ENCODE measurements around the gene ATOH8. TPM values are rescaled to one million over a fixed set of nuclear protein-coding genes. Genes with fewer than 3 reads are reported as not detected.
A peak's percentile ranks its signal among the peaks of the same experiment; 100 is the strongest.

ATOH8 gene
- polyA plus RNA-seq, 1 donor (not counting 4 experiments of a cell fraction or from before 2014, with no cell fraction given), result not detected

DNA sequence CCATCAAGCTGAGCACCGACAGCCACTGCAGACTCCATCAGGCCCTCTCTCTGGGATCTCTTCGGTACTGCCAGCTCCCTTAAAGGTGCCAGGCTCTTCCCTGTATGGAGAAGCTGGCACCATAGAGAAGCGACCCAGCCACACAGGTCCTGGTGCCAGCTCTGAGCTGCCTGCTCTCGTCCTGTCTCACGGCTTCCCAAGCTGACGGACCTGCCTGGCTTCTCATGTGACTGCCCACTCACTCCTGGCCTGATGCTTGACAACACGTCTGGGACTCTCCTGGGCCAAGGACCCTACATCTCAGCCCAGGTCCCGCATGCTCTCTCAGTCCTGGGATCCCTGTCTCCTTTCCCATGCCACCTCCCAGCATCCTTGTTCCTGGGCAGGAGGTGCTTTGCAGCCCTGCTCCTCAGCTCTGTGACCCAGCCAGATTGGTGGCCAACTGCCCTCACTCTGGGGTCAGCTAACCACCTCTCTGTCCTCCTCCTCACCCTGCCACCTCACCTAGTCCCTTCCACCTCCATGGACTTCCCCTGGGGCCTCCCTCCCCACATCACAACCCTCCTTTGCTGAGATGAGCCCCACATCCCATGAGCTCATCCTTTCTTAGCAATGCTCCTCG is 12.5 kb upstream of the ATOH8 start:
- no peak for FAIRE-seq
- dilution Hi-C loops (cut with MboI; ENCODE audit: extremely low pct_ligation_motif_present, low sequenced_read_pairs), result no loop called here
- H3K9me3 ChIP-seq (ENCODE audit: control insufficient read depth, low read depth, low read length), result no peaks in the 10 kb centered on the region
- TF ChIP-seq EZH2 (IDR thresholded peaks at IDR 0.05; ENCODE audit: low read length), result no peak
- TF ChIP-seq, protein P1, sequence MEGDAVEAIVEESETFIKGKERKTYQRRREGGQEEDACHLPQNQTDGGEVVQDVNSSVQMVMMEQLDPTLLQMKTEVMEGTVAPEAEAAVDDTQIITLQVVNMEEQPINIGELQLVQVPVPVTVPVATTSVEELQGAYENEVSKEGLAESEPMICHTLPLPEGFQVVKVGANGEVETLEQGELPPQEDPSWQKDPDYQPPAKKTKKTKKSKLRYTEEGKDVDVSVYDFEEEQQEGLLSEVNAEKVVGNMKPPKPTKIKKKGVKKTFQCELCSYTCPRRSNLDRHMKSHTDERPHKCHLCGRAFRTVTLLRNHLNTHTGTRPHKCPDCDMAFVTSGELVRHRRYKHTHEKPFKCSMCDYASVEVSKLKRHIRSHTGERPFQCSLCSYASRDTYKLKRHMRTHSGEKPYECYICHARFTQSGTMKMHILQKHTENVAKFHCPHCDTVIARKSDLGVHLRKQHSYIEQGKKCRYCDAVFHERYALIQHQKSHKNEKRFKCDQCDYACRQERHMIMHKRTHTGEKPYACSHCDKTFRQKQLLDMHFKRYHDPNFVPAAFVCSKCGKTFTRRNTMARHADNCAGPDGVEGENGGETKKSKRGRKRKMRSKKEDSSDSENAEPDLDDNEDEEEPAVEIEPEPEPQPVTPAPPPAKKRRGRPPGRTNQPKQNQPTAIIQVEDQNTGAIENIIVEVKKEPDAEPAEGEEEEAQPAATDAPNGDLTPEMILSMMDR (optimal IDR thresholded peaks at IDR 0.05 in 1 of 3, IDR thresholded peaks at IDR 0.05 in 1 of 3, conservative IDR thresholded peaks at IDR 0.05 in 1 of 3; ENCODE audit: extremely low read depth in 1 of 3, insufficient read depth in 2 of 3, low read length in 3 of 3), result no peak
- no peak overlapping the region for H3K9ac ChIP-seq (ENCODE audit: control insufficient read depth, extremely low read depth, insufficient read depth, low read length)
- H3K27me3 ChIP-seq (ENCODE audit: control insufficient read depth, extremely low read depth, insufficient read depth, low read length), result peaks cover 54% of the 10 kb centered on the region
- H3K79me2 ChIP-seq (ENCODE audit: control insufficient read depth, insufficient read depth, low read length), result no peaks in the 10 kb centered on the region
- no peaks in the 10 kb centered on the region for H3K9me1 ChIP-seq (ENCODE audit: control insufficient read depth, extremely low read depth, insufficient read depth, low read length)
- H2AFZ ChIP-seq (ENCODE audit: control insufficient read depth, low read length), result no peak overlapping the region
- no peak overlapping the region for H3K4me2 ChIP-seq (ENCODE audit: control insufficient read depth, extremely low read depth, insufficient read depth, low read depth, low read length)
- peaks cover 17% of the 10 kb centered on the region for H3K4me1 ChIP-seq (ENCODE audit: control insufficient read depth, extremely low read depth, insufficient read depth, low read length)
- H4K20me1 ChIP-seq (ENCODE audit: control insufficient read depth, extremely low read depth, insufficient read depth, low read length), result no peaks in the 10 kb centered on the region
- DNase-seq (ENCODE audit: low read depth, low spot score), result no peak
- no peak overlapping the region for H3K27ac ChIP-seq (ENCODE audit: control insufficient read depth, insufficient read depth, low read length)
- H3K4me3 ChIP-seq (ENCODE audit: control insufficient read depth in 2 of 3, extremely low read depth in 1 of 3, insufficient read depth in 2 of 3, low read depth in 1 of 3, low read length in 3 of 3), result no peak overlapping the region
- no peaks in the 10 kb centered on the region for H3K36me3 ChIP-seq (ENCODE audit: control insufficient read depth in 2 of 2, extremely low read depth in 1 of 2, insufficient read depth in 2 of 2, low read length in 2 of 2)

DNA sequence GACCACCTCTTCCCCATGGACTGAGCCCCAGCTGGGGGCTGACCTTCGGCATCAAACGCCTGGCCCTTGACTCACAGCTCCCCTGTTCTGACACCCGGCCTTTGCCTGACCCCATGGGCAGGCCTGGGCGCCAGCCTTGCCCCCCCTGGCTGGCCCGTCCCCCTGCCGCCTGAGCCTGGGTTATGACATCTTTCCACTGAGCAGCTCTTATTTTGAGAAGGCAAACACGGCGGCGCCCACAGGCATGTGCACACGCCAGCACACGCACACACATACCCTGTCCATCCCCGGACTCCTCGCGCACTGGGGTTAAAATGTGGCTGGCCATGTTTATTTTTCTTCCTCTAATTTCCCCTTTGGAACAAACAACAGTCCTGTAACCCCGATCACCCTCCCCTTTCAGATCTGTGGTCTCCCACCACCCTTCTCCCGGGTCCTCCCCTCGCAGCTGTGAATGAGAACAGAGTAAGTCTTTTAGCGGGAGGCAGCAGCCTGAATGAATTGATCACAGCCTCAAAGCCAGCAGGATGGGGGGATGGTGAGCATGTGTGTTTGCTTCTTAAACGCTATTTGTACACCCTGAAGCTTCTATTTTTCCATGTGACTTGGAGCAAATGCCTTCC is 11.8 kb upstream of the ATOH8 start:
- H3K9me1 ChIP-seq (ENCODE audit: control insufficient read depth, extremely low read depth, insufficient read depth, low read length), result no peaks in the 10 kb centered on the region
- H3K79me2 ChIP-seq (ENCODE audit: control insufficient read depth, insufficient read depth, low read length), result no peaks in the 10 kb centered on the region
- H3K4me2 ChIP-seq (ENCODE audit: control insufficient read depth, extremely low read depth, insufficient read depth, low read depth, low read length), result peak overlapping the region; percentile 61
- no peaks in the 10 kb centered on the region for H4K20me1 ChIP-seq (ENCODE audit: control insufficient read depth, extremely low read depth, insufficient read depth, low read length)
- no peak for TF ChIP-seq EZH2 (IDR thresholded peaks at IDR 0.05; ENCODE audit: low read length)
- TF ChIP-seq, protein P1 (optimal IDR thresholded peaks at IDR 0.05 in 1 of 3, IDR thresholded peaks at IDR 0.05 in 1 of 3, conservative IDR thresholded peaks at IDR 0.05 in 1 of 3; ENCODE audit: extremely low read depth in 1 of 3, insufficient read depth in 2 of 3, low read length in 3 of 3), result no peak
- peak overlapping the region; percentile 80 for H2AFZ ChIP-seq (ENCODE audit: control insufficient read depth, low read length)
- DNase-seq (ENCODE audit: low read depth, low spot score) (no peak), FAIRE-seq (no peak)
- H3K36me3 ChIP-seq (ENCODE audit: control insufficient read depth in 2 of 2, extremely low read depth in 1 of 2, insufficient read depth in 2 of 2, low read length in 2 of 2), result no peaks in the 10 kb centered on the region
- H3K9me3 ChIP-seq (ENCODE audit: control insufficient read depth, low read depth, low read length), result no peaks in the 10 kb centered on the region
- H3K9ac ChIP-seq (ENCODE audit: control insufficient read depth, extremely low read depth, insufficient read depth, low read length), result peak overlapping the region; percentile 58
- H3K27ac ChIP-seq (ENCODE audit: control insufficient read depth, insufficient read depth, low read length), result peak overlapping the region; percentile 40
- peaks cover 16% of the 10 kb centered on the region for H3K4me1 ChIP-seq (ENCODE audit: control insufficient read depth, extremely low read depth, insufficient read depth, low read length)
- dilution Hi-C loops (cut with MboI; ENCODE audit: extremely low pct_ligation_motif_present, low sequenced_read_pairs), result no loop called here
- H3K27me3 ChIP-seq (ENCODE audit: control insufficient read depth, extremely low read depth, insufficient read depth, low read length), result peaks cover 54% of the 10 kb centered on the region
- H3K4me3 ChIP-seq (ENCODE audit: control insufficient read depth in 2 of 3, extremely low read depth in 1 of 3, insufficient read depth in 2 of 3, low read depth in 1 of 3, low read length in 3 of 3), result peak overlapping the region in 2 of 3 experiments; percentile 20 to 41
